Fibroblast of pulmonary artery (primary cell): ENCODE results near the gene PPM1A.
A peak's percentile ranks its signal among the peaks of the same experiment; 100 is the strongest.

Experiments used
- DNase-seq: peaks from one replicate; pipeline ENCODE4 v3.0.0-alpha.2; 2010; ENCODE audit warnings: low read depth
- H3K4me3 ChIP-seq: replicated peaks from 2 replicates; pipeline ENCODE4 v1.5.1; 2011; ENCODE audit warnings: low read depth, mild to moderate bottlenecking, control low read depth, low read length, moderate library complexity
- TF ChIP-seq, protein P1 (sequence below): IDR thresholded peaks from 2 replicates; pipeline ENCODE4 v1.5.1; 2011; ENCODE audit warnings: mild to moderate bottlenecking, control low read depth, low read length, inconsistent platforms; ENCODE audit errors: missing control alignments

Gene PPM1A

GRCh38 chr14:60238955-60239354, 10.1 kb upstream of the PPM1A start:
- TF ChIP-seq, protein P1, sequence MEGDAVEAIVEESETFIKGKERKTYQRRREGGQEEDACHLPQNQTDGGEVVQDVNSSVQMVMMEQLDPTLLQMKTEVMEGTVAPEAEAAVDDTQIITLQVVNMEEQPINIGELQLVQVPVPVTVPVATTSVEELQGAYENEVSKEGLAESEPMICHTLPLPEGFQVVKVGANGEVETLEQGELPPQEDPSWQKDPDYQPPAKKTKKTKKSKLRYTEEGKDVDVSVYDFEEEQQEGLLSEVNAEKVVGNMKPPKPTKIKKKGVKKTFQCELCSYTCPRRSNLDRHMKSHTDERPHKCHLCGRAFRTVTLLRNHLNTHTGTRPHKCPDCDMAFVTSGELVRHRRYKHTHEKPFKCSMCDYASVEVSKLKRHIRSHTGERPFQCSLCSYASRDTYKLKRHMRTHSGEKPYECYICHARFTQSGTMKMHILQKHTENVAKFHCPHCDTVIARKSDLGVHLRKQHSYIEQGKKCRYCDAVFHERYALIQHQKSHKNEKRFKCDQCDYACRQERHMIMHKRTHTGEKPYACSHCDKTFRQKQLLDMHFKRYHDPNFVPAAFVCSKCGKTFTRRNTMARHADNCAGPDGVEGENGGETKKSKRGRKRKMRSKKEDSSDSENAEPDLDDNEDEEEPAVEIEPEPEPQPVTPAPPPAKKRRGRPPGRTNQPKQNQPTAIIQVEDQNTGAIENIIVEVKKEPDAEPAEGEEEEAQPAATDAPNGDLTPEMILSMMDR = no peak
- no peak overlapping the region for H3K4me3 ChIP-seq
- no peak for DNase-seq

DNA sequence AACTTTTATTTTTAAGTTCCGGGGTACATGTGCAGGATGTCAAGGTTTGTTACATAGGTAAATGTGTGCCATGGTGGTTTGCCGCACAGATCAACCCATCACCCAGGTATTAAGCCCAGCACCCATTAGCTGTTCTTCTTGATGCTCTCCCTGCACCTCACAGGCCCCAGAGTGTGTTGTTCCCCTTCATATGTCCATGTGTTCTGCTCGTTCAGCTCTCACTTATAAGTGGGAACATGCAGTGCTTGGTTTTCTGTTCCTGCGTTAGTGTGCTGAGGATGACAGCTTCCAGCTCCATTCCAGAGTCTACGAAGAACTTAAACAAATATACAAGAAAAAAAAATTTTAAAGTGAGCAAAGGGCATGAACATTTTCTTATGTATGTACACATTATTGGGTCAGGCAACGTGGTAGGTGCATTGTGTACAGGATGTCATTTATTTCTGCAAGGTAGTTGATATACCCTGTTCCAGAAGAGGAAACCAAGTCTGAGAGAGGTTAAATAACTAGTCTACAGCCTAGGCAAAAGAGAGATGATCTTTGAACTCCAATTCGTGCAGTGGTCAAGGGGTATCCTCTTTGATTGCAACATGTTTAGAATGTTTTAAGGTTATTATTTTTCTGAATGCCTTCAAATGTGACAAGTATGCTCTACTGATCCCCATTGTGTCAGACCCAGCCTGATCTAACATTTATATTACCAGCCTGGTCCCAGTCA, 8.7 kb upstream of the PPM1A start:
- H3K4me3 ChIP-seq = no peak overlapping the region
- DNase-seq = no peak
- TF ChIP-seq, protein P1 = no peak

DNA sequence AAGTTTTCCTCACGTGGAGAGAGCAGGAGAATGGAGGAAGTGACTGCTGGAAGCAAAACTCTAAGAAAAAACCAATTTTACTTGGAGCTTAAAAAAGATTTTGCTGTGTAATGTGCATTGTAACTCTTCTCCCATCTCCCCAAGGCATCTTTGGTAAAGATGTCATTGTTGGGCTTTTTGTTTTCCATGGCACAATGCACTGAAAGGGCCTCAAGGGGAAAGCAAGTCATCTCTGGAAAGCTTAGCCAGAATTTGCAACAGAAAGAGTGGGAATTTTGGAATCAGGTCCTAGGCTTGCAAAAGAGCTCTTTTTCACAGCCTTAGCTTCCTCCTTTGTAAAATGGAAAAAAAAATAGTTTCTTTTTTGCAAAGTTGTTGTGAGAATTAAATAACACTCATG, 7.9 kb upstream of the PPM1A start:
- TF ChIP-seq, protein P1 = no peak
- no peak overlapping the region for H3K4me3 ChIP-seq
- DNase-seq = no peak

GRCh38 chr14:60242429-60242828, 6.6 kb upstream of the PPM1A start:
- TF ChIP-seq, protein P1 = no peak
- no peak for DNase-seq
- H3K4me3 ChIP-seq = no peak overlapping the region

GRCh38 chr14:60245380-60246177, 3.4 kb upstream of the PPM1A start:
- H3K4me3 ChIP-seq = no peak overlapping the region
- TF ChIP-seq, protein P1 = no peak
- no peak for DNase-seq

- DNase-seq = peak; percentile 93
- TF ChIP-seq, protein P1 = no peak
- peak overlapping the region; percentile 74 for H3K4me3 ChIP-seq
These were observed 876 bp upstream of the PPM1A start for GRCh38 chr14:60247994-60248696.
